Panc1 (cell line): ENCODE data around the gene MRPL11. TPM values are rescaled to one million over a fixed set of nuclear protein-coding genes. Genes with fewer than 3 reads are reported as not detected.

Experiments
- ATAC-seq: fragments of 200-7000 bp; cut with Tn5 transposase; 2 replicates; pipeline ENCODE4 v1.9.1; 2020; ENCODE audit warnings: mild to moderate bottlenecking, moderate library complexity
- BruUV-seq: library from RNA; stranded (reverse); fragments of 400-500 nt; replicated peaks from 2 replicates; lab custom pipeline; 2021; lab: Mats Ljungman, UMichigan
- CTCF ChIA-PET: fragments of 300-600 bp; sonication (Branson Sonifier 250); formaldehyde crosslinking; loops from one replicate; lab custom pipeline; 2022; ENCODE audit warnings: antibody characterized with exemption; lab: Charles Lee
- POLR2A ChIA-PET: fragments of 300-600 bp; sonication (Branson Sonifier 250); formaldehyde crosslinking; loops from one replicate; lab custom pipeline; 2022; ENCODE audit warnings: antibody characterized with exemption; lab: Charles Lee
- DNase-seq: peaks from one replicate; pipeline ENCODE4 v3.0.0-alpha.2; 2010; ENCODE audit warnings: low read depth, low spot score
- H3K27ac ChIP-seq: 2 replicates; pipeline ENCODE4 v1.5.1; 2011; ENCODE audit warnings: mild to moderate bottlenecking, low read length, inconsistent platforms
- H3K27me3 ChIP-seq: fragments of 200-500 bp; sonication (Bioruptor generic); 2 replicates; pipeline ENCODE4 v1.6.0; 2014; ENCODE audit warnings: low read length, inconsistent platforms; ENCODE audit not compliant: control insufficient read depth, insufficient read depth
- H3K36me3 ChIP-seq: fragments of 200-500 bp; sonication (Bioruptor generic); 2 replicates; pipeline ENCODE4 v1.5.1; 2014; ENCODE audit warnings: inconsistent platforms, mild to moderate bottlenecking, low read length, moderate library complexity; ENCODE audit not compliant: control insufficient read depth, insufficient read depth
- H3K4me1 ChIP-seq: 2 replicates; pipeline ENCODE4 v1.5.1; 2011; ENCODE audit warnings: inconsistent platforms, mild to moderate bottlenecking, low read length, moderate library complexity; ENCODE audit not compliant: control insufficient read depth, insufficient read depth
- H3K4me3 ChIP-seq, 2 experiments: 2 replicates each; pipeline ENCODE4 v1.5.1; 2011 to 2012; ENCODE audit warnings: low read depth in 2 of 2, low read length in 2 of 2, mild to moderate bottlenecking in 2 of 2, inconsistent platforms in 1 of 2, moderate library complexity in 1 of 2
- H3K9me3 ChIP-seq: fragments of 200-500 bp; sonication (Bioruptor generic); 2 replicates; pipeline ENCODE4 v1.5.1; 2014; ENCODE audit warnings: low read depth, mild to moderate bottlenecking, inconsistent platforms, low read length, moderate library complexity; ENCODE audit not compliant: control insufficient read depth, insufficient read depth
- POLR2AphosphoS5 ChIP-seq: IDR thresholded peaks from 2 replicates; pipeline ENCODE4 v1.6.1; 2012; ENCODE audit warnings: mild to moderate bottlenecking, low read depth, low read length, moderate library complexity
- SIN3A ChIP-seq: IDR thresholded peaks from 2 replicates; pipeline ENCODE4 v1.6.1; 2012; ENCODE audit warnings: low read depth, mild to moderate bottlenecking, low read length, moderate library complexity, borderline replicate concordance; ENCODE audit not compliant: insufficient read depth
- TCF7L2 ChIP-seq: IDR thresholded peaks from 2 replicates; pipeline ENCODE4 v1.6.1; 2011; ENCODE audit warnings: mild to moderate bottlenecking, low read depth, low read length, inconsistent platforms
- in situ Hi-C: cut with HindIII; loops from 2 replicates; pipeline ENCODE4 v1.10.0; 2016; ENCODE audit warnings: low sequenced_read_pairs, low pct_unique_long_range_greater_than_20kb
- intact Hi-C: fragments of 100-400 bp; cut with micrococcal nuclease; formaldehyde crosslinking; loops from one replicate; pipeline ENCODE4 v1.10.0; 2022; ENCODE audit not compliant: unreplicated experiment
- total RNA-seq: library from RNA; stranded (reverse); gene quantifications from one replicate; pipeline ENCODE4 v1.2.1, GENCODE V29; 2021; ENCODE audit not compliant: unreplicated experiment
- TF ChIP-seq, protein P1 (sequence below), 2 experiments: IDR thresholded peaks; 2 replicates each; pipeline ENCODE4 v1.6.1; 2011 to 2012; ENCODE audit warnings: low read depth in 2 of 2, control low read depth in 1 of 2, low read length in 1 of 2, mild to moderate bottlenecking in 1 of 2, moderate library complexity in 1 of 2; ENCODE audit not compliant: insufficient read depth in 1 of 2
- TF ChIP-seq, protein P2 (sequence below): fragments of 450-650 bp; IDR thresholded peaks from 2 replicates; pipeline ENCODE4 v1.5.1; 2017; ENCODE audit warnings: mild to moderate bottlenecking

The MRPL11 gene
- total RNA-seq, 1 experiment from 2014 or later, result 158 TPM

DNA sequence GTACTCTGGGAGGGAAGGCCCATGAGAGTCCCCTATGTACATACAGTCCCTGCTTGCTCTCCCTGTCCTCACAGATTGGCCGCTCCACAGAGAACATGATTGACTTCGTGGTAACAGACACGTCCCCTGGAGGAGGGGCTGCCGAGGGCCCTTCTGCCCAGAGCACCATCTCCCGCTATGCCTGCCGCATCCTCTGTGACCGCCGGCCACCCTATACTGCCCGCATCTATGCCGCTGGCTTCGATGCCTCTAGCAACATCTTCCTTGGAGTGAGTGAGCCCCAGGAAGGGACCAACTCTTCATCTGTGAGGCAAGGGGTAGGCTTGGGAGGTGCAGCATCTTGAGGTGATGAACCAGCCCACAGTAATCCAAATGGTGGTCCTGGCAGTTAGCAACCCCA is 34.5 kb upstream of the MRPL11 start:
- no TSS peak for BruUV-seq
- no peaks in the 10 kb centered on the region for H3K4me1 ChIP-seq
- DNase-seq (no peak), ATAC-seq (no peak)
- intact Hi-C loops (no loop called here), in situ Hi-C loops (no loop called here)
- H3K9me3 ChIP-seq, result no peaks in the 10 kb centered on the region
- no peaks in the 10 kb centered on the region for H3K27me3 ChIP-seq
- ChIA-PET POLR2A (no interaction called here), CTCF (no interaction called here)
- H3K27ac ChIP-seq, result no peak overlapping the region
- no peaks in the 10 kb centered on the region for H3K36me3 ChIP-seq
- TF ChIP-seq POLR2AphosphoS5 (no peak), SIN3A (no peak), TCF7L2 (no peak)
- TF ChIP-seq, protein P1, sequence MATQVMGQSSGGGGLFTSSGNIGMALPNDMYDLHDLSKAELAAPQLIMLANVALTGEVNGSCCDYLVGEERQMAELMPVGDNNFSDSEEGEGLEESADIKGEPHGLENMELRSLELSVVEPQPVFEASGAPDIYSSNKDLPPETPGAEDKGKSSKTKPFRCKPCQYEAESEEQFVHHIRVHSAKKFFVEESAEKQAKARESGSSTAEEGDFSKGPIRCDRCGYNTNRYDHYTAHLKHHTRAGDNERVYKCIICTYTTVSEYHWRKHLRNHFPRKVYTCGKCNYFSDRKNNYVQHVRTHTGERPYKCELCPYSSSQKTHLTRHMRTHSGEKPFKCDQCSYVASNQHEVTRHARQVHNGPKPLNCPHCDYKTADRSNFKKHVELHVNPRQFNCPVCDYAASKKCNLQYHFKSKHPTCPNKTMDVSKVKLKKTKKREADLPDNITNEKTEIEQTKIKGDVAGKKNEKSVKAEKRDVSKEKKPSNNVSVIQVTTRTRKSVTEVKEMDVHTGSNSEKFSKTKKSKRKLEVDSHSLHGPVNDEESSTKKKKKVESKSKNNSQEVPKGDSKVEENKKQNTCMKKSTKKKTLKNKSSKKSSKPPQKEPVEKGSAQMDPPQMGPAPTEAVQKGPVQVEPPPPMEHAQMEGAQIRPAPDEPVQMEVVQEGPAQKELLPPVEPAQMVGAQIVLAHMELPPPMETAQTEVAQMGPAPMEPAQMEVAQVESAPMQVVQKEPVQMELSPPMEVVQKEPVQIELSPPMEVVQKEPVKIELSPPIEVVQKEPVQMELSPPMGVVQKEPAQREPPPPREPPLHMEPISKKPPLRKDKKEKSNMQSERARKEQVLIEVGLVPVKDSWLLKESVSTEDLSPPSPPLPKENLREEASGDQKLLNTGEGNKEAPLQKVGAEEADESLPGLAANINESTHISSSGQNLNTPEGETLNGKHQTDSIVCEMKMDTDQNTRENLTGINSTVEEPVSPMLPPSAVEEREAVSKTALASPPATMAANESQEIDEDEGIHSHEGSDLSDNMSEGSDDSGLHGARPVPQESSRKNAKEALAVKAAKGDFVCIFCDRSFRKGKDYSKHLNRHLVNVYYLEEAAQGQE (IDR thresholded peaks at IDR 0.05; ENCODE audit: insufficient read depth in 1 of 2, low read depth in 2 of 2, low read length in 1 of 2), result no peak
- TF ChIP-seq, protein P2, sequence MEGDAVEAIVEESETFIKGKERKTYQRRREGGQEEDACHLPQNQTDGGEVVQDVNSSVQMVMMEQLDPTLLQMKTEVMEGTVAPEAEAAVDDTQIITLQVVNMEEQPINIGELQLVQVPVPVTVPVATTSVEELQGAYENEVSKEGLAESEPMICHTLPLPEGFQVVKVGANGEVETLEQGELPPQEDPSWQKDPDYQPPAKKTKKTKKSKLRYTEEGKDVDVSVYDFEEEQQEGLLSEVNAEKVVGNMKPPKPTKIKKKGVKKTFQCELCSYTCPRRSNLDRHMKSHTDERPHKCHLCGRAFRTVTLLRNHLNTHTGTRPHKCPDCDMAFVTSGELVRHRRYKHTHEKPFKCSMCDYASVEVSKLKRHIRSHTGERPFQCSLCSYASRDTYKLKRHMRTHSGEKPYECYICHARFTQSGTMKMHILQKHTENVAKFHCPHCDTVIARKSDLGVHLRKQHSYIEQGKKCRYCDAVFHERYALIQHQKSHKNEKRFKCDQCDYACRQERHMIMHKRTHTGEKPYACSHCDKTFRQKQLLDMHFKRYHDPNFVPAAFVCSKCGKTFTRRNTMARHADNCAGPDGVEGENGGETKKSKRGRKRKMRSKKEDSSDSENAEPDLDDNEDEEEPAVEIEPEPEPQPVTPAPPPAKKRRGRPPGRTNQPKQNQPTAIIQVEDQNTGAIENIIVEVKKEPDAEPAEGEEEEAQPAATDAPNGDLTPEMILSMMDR, result no peak
- H3K4me3 ChIP-seq, result no peak overlapping the region

DNA sequence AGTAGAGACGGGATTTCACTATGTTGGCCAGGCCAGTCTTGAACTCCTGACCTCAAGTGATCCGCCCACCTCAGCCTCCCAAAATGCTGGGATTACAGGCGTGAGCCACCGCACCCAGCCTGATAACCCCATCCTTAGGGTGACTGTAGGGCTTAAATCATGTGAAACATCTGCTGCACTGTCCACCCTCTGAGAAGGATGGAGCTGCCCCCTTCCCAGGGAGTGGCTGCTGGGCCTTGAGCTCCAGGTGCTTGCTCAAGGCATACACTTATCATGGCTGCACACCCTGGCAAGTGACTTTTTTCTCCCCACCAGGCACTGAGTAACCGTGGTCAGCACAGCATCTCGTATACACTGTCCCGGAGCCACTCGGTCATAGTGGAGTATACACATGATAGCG is 33.4 kb upstream of the MRPL11 start:
- DNase-seq, result no peak
- H3K27me3 ChIP-seq, result no peaks in the 10 kb centered on the region
- TF ChIP-seq, protein P1 (IDR thresholded peaks at IDR 0.05; ENCODE audit: insufficient read depth in 1 of 2, low read depth in 2 of 2, low read length in 1 of 2), result no peak
- no peak for TF ChIP-seq SIN3A
- TF ChIP-seq, protein P2, result no peak
- TF ChIP-seq TCF7L2, result no peak
- no peak for TF ChIP-seq POLR2AphosphoS5
- in situ Hi-C loops (no loop called here), intact Hi-C loops (no loop called here)
- H3K36me3 ChIP-seq, result no peaks in the 10 kb centered on the region
- H3K27ac ChIP-seq, result no peak overlapping the region
- POLR2A ChIA-PET, result no interaction called here
- H3K9me3 ChIP-seq, result no peaks in the 10 kb centered on the region
- BruUV-seq, result no TSS peak
- ATAC-seq, result no peak
- H3K4me3 ChIP-seq, result no peak overlapping the region
- CTCF ChIA-PET, result interaction anchor here (0.6 kb wide), 3 partner anchors 13 to 426 kb away, joined by 5 to 6 read pairs (median 5); no protein-coding TSS in a partner anchor
- H3K4me1 ChIP-seq, result peaks cover 8% of the 10 kb centered on the region
